ENCODE data around the gene GPN1.
"Not testable (repeated sequence)": the region's sequence is repeated elsewhere in the genome, so short reads cannot be mapped to it uniquely, and the experiment has no call there.

GPN1 gene

DNA sequence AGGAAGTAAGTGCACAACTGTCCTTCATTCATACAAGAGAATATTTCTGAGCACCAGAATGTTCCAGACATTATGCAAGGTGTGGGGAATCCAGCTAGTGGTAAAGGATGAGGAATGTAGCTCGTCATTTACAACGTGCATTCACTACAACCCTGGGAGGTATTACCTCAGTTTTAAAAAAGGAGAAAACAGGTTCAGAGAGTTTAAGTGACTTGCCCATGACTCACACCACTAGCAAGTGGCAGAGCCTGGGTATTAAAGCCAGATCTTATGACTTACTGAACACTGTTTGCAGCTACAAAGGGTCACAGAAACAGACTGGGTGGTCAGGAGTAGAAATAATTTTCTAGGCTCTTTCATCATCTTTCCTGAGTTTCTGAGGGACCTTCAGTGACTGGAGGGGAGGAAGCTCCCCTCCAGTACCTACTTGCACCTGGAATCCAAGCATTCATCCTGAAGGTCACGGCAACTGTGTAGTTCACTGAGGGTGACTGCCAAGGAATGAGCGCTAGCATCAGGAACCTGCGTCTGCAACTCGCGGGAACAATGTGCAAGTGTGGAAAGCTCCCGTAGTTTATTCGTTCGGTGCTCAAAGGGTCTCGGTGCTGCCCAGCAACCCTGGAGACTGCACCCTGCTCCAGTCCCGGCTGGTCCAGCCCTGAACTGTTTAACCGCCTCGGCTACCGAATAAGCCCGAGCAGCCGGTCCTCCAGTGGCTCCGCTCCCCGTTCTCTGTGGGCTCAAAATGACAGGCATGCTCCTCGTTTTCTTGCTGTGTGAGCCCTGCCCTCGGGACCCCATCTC lies 685 bp upstream of the GPN1 start:
- DNase-seq: peak; percentile 30

DNA sequence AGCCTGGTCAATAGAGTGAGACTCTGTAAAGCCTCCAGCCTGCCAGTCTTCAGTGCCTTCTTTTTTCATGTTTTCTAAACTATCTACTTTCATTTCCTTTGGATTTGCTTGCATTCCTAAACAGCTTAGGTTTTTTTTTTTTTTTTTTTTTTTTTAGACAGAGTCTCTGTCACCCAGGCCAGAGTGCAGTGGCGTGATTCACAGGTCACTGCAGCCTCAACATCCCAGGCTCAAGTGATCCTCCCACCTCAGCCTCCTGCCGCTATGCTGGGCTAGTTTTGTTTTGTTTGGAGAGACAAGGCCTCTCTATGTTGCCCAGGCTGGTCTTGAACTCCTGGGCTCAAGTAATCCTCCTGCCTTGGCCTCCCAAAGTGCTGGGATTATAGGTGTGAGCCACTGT lies 1.4 kb downstream of the GPN1 start:
- not testable (repeated sequence) for DNase-seq

DNA sequence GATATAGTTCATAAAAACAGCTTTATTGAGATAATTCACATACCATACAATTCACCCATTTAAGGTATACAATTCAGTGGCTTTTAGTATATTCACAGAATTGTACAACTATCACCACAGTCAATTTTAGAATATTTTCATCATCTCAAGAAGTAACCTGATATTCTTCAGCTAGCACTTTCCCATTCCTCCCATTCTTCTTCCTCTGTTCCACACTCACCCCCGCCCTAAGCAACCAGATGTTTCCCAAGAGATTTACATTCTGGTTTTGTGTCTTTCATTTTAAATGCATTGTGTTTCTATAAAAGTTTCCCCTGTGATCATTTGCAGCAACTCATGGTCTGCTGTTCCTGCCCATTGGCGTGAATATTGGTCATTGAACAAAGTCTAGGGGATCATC lies 5.4 kb downstream of the GPN1 start:
- no peak for DNase-seq

DNA sequence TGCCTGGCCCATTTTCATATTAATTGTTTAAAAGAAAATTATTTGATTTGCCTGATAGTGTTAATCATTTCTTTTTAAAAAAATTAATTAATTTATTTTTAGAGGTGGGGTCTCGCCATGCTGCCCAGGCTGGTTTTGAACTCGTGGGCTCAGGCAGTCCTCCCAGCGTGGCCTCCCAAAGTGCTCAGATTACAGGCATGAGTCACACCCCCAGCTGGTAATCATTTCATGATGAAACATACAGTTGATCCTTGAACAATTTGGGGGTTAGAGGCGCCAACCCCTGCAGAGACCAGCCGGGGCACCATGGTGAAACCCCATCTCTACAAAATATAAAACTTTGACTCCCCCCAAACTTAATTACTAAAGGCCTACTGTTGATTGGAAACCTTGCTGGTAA lies 7.9 kb downstream of the GPN1 start:
- DNase-seq: no peak

DNA sequence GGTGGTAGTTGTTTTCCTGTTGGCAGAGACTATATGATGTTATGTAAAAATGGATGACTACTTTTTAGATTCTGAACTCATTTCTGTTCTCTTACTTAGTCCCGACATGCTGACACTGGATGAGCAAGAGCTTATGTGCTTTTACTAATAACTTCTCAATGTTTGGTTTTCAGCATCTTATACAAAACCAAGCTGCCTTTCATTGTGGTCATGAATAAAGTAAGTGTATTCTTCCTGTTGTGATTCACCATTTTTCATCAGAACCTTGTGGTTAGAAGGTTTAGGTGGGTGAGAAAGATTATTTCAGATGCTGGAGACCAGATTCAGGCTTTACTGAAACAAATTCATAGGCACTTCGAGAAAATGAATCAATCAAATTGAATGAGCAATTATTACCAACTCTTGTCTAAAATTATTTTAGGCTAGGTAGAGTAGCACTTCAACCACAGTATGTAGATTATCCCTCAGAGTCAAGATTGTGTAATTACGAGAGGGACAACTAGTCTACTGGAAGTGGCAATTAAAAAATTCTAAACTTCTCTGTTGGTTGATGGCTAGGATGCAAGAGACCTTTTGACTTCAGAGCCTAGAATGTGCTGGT lies 9.3 kb downstream of the GPN1 start:
- no peak for DNase-seq

DNA sequence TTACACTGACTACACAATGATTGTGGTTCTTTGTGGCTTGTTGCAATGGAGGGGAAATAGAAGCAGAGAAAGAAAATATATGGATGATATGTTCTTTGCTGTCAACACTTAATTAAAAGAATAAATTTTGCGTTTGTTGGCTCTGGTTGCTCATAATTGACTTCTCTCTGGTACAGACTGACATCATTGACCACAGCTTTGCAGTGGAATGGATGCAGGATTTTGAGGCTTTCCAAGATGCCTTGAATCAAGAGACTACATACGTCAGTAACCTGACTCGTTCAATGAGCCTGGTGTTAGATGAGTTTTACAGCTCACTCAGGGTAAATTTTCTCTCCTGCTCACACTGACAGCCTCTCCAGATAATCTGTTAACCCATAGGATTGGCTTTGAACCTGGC lies 9.9 kb downstream of the GPN1 start:
- no peak for DNase-seq

DNA sequence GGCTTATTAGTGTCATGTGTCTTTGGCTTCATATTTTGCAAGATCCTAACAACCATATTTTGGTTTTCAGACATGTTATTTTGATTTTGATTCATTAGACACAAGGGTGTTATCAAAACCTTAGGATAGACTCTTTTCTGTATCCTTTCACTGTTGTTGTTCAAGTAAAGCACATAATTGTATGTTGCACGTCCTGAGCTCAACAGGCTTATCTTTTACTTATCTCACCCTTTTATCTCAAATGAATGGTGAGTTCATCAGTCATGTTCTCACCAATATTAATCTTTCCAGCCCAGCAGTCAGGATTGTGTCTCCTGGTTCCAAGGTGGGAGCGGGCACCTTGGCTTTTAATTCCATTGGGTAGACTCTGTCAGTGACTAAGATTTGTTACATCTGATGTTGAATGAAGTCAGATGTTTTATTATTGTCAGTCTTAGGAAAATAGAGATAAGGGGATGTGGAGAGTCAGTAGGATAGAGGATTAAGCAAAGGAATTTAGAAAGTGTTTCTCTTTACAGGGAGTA lies 11.9 kb downstream of the GPN1 start:
- no peak for DNase-seq

DNA sequence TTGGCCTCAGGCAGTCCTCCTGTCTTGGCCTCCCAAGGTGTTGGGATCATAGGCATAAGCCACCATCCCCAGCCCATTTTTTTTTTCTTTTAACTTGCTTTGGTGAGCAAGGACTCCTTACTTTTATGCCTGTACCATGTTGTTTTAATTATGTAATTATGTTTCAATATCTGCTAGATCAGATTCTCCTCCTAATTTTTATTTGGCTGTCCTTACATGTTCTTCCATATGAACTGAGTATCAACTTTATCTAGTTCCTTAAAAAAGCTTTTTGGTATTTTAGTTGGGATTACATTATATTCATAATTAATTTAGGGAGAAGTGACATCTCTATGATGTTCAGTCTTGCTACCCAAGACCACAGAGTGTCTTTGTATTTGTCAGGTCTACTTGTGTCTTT lies 16.3 kb downstream of the GPN1 start:
- DNase-seq: no peak

DNA sequence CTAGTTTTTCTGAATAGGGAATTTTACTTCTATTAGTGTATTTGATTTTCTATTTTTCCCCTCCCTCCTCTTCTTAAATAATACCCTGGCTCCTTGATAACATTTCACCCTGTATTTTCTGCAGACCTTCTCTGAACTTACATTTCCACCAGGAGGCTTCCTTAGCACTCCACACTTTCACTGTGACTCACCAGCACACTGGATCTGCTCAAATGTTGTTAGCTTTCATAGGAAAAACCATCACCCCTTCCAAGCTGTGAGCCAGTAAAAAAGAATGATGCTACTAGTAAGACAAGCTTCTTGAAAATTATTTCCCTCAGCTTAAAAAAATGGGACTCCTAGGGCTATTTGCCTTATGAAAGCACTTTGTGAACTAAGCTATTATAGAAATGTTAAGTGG lies 18.4 kb downstream of the GPN1 start:
- DNase-seq: no peak

DNA sequence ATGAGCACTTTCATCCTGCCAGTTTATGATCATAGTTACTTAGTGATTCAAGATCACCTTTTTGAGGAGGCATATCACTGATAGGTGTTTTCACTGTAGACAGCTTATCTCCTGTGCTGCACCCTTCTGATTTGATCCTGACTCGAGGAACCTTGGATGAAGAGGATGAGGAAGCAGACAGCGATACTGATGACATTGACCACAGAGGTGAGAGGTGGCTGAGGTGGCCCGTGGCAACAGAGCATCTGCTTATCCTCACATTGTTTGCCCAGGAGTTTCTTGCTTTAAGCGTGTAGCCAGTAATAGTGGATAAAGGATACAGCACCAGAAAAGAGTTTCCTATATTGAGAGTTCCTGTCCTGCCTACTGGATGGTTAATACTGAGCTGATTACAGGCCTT lies 18.9 kb downstream of the GPN1 start:
- no peak for DNase-seq

DNA sequence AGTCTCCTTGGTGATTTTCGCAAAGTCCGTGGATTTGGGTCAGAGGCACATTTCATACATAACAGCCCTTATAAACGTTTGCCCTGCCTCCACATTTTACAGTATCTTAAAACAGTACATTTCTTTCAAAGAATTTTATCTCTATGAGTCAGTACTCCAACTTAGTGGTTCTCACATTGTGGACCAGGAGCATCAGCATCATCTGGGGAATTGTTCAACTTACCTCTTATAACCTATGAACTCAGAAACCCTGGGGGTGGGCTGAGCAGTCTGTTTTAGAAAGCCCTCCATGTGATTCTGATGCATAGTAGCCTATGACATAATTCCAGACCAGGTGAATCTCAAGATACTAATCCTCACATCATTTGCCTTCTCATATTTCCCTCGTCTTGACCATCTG lies 22.2 kb downstream of the GPN1 start:
- DNase-seq: no peak

DNA sequence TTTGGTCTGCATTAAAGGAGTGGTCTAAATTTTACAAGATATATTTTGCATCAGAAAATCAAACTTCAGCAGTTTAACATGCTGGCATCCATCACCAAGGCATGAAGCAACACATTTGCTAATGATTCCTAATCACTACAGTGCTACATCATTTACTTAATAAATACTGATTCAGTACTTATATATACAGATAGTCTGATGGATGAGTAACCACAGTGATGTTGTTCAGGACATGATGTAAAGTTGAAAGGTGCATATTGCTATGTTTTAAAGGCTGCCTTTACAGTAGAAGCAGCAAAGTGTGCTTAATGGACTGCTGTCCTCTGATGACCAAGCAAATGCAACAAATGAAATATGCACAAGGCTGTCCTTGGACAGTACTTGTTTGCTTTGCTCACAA lies 23.5 kb downstream of the GPN1 start:
- DNase-seq: no peak

DNA sequence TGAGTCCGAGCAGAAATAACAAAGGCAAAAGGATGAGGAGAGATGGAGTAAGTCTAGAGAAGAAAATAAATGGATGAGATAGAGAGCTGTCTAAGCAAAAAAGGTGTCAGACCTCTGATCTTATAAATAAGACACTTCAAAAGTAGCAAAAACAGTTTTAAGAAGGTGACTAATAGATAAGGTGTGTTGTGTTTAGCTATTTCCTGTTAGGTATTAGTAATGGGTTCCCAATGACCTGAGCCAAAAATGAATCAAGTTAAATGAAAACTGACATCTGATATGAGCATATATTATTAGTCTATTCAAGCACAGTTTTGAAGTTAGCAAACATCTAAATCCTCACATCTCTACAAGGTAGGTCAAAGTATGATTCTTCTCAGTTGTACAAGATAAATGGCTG lies 23.9 kb downstream of the GPN1 start:
- no peak for DNase-seq

DNA sequence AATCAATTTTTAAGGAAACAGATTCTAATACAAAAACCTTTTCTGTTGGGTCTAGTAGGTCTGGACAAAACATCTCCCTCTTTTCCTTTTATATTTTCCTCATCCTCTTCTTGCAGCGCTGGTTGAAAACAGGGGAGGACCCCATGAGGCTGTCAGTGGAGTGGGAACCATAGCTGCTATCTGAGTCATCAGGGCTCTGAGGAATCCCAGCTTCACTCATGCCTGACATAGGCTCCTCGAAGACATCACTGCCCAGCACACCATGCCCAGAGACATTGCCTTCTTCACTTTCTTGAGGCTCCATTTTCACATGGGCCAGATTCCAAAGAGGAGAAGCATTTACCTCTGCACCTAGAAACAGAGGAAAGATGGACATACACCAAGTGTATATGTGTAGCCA lies 24.5 kb downstream of the GPN1 start:
- no peak for DNase-seq

DNA sequence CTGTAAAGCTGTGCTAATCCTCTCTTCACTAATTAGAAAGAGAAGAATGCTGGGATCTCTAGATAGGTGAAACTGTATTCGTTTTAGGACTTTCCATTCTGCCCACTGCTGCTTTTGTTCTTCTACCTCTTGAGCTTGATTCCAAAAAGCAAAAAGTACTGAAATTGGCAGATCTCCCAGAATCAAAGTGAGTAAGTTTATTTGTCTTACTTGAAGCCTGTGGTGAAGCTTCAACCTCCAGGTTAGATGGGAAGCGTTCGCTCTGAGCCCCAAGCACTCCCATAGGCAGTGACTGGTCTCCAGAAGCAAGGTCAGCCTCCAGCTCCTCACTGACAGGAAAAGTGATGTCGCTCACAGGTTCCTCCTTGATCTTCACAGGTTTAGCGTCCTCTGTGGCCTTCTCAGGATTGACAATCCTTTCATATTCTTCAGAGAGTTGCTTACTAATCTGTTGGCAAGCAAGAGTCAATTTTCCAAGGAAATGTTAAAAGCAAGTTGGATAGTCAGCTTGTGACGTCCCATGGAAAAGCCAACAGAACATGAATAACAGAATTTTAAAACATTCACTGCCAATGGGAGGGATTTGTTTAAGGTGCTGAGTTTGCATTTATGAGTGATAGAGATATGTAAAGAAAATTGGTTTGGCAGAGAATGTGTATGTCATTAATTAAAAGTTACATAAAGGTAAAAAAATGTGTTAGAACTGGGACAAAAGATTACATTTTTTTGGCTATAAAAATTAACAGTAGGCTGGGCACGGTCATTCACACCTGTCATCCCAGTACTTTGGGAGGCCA lies 26.5 kb downstream of the GPN1 start:
- no peak for DNase-seq

DNA sequence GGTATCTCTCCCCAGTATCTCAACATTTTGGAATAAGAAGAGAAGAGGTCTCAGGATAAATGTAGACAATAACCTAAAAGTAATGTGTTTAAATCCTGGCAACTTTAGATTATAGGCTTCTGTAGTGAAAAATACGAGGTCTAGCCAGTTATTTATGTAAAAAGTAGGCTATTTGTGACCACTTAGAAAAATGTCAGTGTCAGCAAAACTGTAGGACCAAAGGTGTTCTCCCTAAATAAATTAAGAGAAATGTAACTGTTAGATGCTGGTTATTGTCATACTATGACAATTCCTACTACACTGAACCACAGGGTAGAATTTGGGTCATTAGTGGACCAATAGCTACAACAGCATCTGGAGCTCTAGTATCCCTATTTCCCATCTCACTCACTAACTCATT lies 32.5 kb downstream of the GPN1 start:
- no peak for DNase-seq

DNA sequence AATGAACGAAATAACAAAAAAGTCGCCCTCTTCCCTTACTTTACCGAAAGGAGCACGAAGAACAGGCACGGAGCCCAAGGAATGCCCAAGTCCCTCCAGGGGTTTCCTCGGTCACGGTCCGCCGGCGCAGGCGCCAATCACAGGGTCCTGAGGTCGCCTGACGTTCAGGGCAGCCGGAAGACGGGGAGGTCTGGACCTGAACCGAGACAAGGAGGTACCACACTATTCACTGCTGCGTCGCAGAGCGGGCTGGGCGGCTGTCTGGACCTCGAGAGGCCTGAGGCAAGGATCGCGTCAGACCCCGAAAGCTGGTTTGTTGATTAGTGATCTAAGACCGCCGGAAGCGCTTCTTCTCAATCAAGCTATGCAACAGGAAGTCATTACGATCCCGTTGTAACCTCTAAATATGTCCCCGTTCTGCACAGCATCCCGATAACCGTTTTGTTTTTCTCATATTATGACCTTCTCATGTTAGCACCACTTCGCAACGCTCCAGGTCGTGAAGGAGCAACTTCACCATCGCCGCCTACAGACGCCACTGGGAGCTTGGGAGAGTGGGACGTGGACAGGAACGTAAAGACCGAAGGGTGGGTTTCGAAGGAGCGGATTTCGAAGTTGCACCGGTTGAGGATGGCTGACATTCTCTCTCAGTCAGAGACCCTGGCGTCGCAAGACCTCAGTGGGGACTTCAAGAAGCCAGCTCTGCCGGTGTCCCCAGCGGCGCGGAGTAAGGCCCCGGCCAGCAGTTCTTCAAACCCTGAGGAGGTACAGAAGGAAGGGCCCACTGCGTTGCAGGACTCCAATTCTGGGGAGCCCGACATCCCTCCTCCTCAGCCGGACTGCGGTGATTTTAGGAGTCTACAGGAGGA lies 34.7 kb downstream of the GPN1 start, which contains the start of the genes SLC4A1AP and SUPT7L:
TSS of gene SLC4A1AP (plus strand) at position 605 of the 869 bp plus-strand sequence. CDS start at position 631, 26 bp downstream.
TSS of gene SUPT7L (minus strand) at position 330 of the 869 bp plus-strand sequence. CDS start 1,422 bp downstream, outside the sequence.
- DNase-seq: peak; percentile 85

DNA sequence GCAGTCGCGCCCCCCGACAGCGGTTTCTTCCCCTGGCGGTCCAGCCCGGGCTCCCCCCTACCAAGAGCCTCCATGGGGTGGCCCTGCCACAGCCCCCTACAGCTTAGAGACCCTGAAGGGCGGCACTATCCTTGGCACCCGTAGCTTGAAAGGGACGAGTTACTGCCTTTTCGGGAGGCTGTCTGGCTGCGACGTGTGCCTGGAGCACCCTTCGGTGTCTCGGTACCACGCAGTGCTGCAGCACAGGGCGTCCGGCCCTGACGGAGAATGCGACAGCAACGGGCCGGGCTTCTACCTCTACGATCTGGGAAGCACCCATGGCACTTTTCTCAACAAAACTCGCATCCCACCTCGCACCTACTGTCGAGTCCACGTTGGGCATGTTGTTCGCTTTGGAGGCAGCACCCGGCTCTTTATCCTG lies 35.3 kb downstream of the GPN1 start:
- no peak for DNase-seq

DNA sequence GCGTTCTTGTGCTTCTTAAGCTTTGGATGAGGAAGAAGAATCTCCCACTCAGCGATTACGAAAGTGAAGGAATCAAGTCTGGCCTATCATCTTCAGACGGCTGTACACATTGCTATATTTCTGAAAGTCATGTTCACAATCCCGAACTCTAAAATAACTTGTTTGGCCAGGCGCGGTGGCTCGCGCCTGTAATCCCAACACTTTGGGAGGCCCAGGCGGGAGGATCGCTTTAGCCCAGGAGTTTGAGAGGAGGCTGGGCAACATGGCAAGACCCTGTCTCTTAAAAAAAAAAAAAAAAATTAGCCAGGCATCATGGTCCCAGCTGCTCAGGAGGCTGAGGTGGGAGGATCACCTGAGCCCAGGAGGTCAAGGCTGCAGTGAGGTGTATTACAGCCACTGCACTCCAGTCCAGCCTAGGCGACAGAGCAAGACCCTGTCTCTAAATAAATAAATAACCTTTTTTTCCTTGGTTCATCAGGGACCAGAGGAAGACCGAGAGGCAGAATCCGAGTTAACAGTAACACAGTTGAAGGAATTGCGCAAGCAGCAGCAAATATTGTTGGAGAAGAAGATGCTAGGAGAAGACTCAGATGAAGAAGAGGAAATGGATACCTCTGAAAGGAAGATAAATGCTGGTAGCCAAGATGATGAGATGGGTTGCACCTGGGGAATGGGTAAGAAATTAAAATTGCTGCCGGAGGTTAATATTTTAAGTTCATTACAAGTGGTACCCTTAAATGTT lies 35.9 kb downstream of the GPN1 start:
- no peak for DNase-seq

DNA sequence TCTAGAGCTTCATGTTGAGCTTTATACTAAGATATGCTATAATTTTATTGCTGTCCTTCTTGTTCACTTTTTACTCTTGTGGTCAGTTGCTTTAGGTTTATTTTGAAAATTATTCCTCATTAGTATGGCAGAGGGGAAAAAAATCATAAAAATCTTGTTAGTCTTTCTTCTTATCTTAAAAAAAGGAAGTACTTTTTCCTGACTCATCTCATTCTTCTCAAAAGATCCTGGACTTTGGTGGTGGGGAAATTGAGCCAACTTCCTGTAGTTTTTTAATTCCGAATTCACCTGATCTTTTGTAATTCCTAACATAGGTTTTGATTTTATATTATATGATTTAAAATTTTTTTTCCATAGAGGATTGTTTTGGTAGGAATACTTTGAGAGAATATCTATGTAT lies 38.6 kb downstream of the GPN1 start:
- DNase-seq: no peak

DNA sequence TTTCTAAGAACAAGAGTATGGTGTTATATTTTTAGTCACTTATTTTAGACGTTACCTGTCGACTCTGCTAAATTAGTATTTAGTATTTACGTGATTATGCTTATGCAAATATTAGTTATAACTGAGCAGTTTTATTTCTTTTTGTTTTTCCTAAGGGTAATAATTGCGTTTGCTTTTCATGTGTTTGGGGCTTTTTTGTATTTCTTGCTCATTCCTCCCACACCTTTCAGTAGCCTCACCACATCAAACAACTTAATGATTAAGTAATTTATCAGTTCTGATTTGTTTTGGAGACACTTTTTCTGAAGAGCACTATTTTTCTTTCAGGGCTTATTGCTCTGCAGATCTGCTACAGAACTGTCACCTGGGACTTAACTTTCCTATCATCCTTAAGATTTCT lies 42.4 kb downstream of the GPN1 start:
- no peak for DNase-seq

All from left hindlimb (tissue), 1 donor.